Measurements from ENCODE around the gene ARHGEF37.

ARHGEF37 gene

GRCh38 chr5:149550594-149551226 lies 30.6 kb upstream of the ARHGEF37 start:
- no peak for DNase-seq (ENCODE audit: low read depth, low spot score)
- in situ Hi-C loops (cut with HindIII; ENCODE audit: low sequenced_read_pairs): no loop called here
- H3K4me3 ChIP-seq (ENCODE audit: low read depth, low read length): peak overlapping the region; percentile 98
- TF ChIP-seq CTCF (IDR thresholded peaks at IDR 0.05; ENCODE audit: low read depth, low read length): no peak

- peak; percentile 89 for TF ChIP-seq CTCF (IDR thresholded peaks at IDR 0.05; ENCODE audit: low read depth, low read length)
- DNase-seq (ENCODE audit: low read depth, low spot score): peak; percentile 99
- peak within 1 kb of the TSS; percentile 98 for H3K4me3 ChIP-seq (ENCODE audit: low read depth, low read length)
- in situ Hi-C loops (cut with HindIII; ENCODE audit: low sequenced_read_pairs): no loop called here
Measured at GRCh38 chr5:149551227-149552037, 29.9 kb upstream of the ARHGEF37 start, which contains the start of gene CSNK1A1. Gene CSNK1A1, minus strand, starts transcription at chr5:149551439. Its CDS starts 475 bp downstream, at chr5:149550964.

- no peak for TF ChIP-seq CTCF (IDR thresholded peaks at IDR 0.05; ENCODE audit: low read depth, low read length)
- peak overlapping the region; percentile 98 for H3K4me3 ChIP-seq (ENCODE audit: low read depth, low read length)
- no peak for DNase-seq (ENCODE audit: low read depth, low spot score)
- in situ Hi-C loops (cut with HindIII; ENCODE audit: low sequenced_read_pairs): no loop called here
Measured at GRCh38 chr5:149552038-149552494, 29.2 kb upstream of the ARHGEF37 start.

GRCh38 chr5:149552553-149553160 lies 28.6 kb upstream of the ARHGEF37 start:
- DNase-seq (ENCODE audit: low read depth, low spot score): no peak
- no peak overlapping the region for H3K4me3 ChIP-seq (ENCODE audit: low read depth, low read length)
- no peak for TF ChIP-seq CTCF (IDR thresholded peaks at IDR 0.05; ENCODE audit: low read depth, low read length)
- in situ Hi-C loops (cut with HindIII; ENCODE audit: low sequenced_read_pairs): no loop called here

- no peak for DNase-seq (ENCODE audit: low read depth, low spot score)
- TF ChIP-seq CTCF (IDR thresholded peaks at IDR 0.05; ENCODE audit: low read depth, low read length): no peak
- no peak overlapping the region for H3K4me3 ChIP-seq (ENCODE audit: low read depth, low read length)
- in situ Hi-C loops (cut with HindIII; ENCODE audit: low sequenced_read_pairs): no loop called here
Measured at GRCh38 chr5:149559706-149560105, 21.6 kb upstream of the ARHGEF37 start.

GRCh38 chr5:149561848-149562247 lies 19.4 kb upstream of the ARHGEF37 start:
- in situ Hi-C loops (cut with HindIII; ENCODE audit: low sequenced_read_pairs): no loop called here
- no peak for TF ChIP-seq CTCF (IDR thresholded peaks at IDR 0.05; ENCODE audit: low read depth, low read length)
- H3K4me3 ChIP-seq (ENCODE audit: low read depth, low read length): no peak overlapping the region
- DNase-seq (ENCODE audit: low read depth, low spot score): peak; percentile 97

Data from astrocyte of the spinal cord (primary cell).